Subcutaneous abdominal adipose tissue (tissue), 5 donors: ENCODE results near the gene AKAP6.

Source experiments
- H3K27ac ChIP-seq: one replicate; pipeline ENCODE4 v1.7.0; 2013; ENCODE audit warnings: low read depth, mild to moderate bottlenecking, inconsistent platforms, low read length, moderate library complexity
- H3K27me3 ChIP-seq, 5 donors: one replicate each; pipeline ENCODE4 v1.7.0; 2013; ENCODE audit warnings: low read length in 5 of 5, inconsistent platforms in 1 of 5; ENCODE audit not compliant: control insufficient read depth in 5 of 5, insufficient read depth in 4 of 5
- H3K36me3 ChIP-seq, 5 donors: one replicate each; pipeline ENCODE4 v1.7.0; 2013; ENCODE audit warnings: low read length in 5 of 5; ENCODE audit not compliant: control insufficient read depth in 5 of 5, insufficient read depth in 5 of 5
- H3K4me1 ChIP-seq, 5 donors: one replicate each; pipeline ENCODE4 v1.7.0; 2013; ENCODE audit warnings: low read length in 5 of 5, mild to moderate bottlenecking in 3 of 5, moderate library complexity in 1 of 5; ENCODE audit not compliant: control insufficient read depth in 5 of 5, insufficient read depth in 5 of 5
- H3K4me3 ChIP-seq, 5 donors: one replicate each; pipeline ENCODE4 v1.7.0; 2013; ENCODE audit warnings: low read length in 5 of 5, low read depth in 1 of 5
- H3K9ac ChIP-seq, 5 donors: one replicate each; pipeline ENCODE4 v1.7.0; 2013; ENCODE audit warnings: low read length in 5 of 5, mild to moderate bottlenecking in 4 of 5, moderate library complexity in 3 of 5
- H3K9me3 ChIP-seq, 5 donors: one replicate each; pipeline ENCODE4 v1.7.0; 2013; ENCODE audit warnings: low read length in 5 of 5; ENCODE audit not compliant: control insufficient read depth in 5 of 5
- donor health status: healthy.
- donor health status: healthy.
- donor health status: healthy.
- donor health status: healthy.
- donor health status: healthy.

AKAP6 gene

GRCh38 chr14:32494609-32495434 lies 165.7 kb downstream of the AKAP6 start:
- Histone ChIP-seq H3K4me1 (no peaks in the 10 kb centered on the region), H3K9me3 (no peaks in the 10 kb centered on the region), H3K27ac (no peak overlapping the region), H3K36me3 (no peaks in the 10 kb centered on the region), H3K27me3 (no peaks in the 10 kb centered on the region), H3K4me3 (no peak overlapping the region), H3K9ac (no peak overlapping the region)

GRCh38 chr14:32495435-32495734 lies 166.3 kb downstream of the AKAP6 start:
- H3K9ac ChIP-seq, result no peak overlapping the region
- H3K9me3 ChIP-seq, result no peaks in the 10 kb centered on the region
- no peak overlapping the region for H3K4me3 ChIP-seq
- H3K4me1 ChIP-seq, result no peaks in the 10 kb centered on the region
- H3K27me3 ChIP-seq, result no peaks in the 10 kb centered on the region
- H3K27ac ChIP-seq, result no peak overlapping the region
- no peaks in the 10 kb centered on the region for H3K36me3 ChIP-seq

- H3K27ac ChIP-seq, result no peak overlapping the region
- no peak overlapping the region for H3K4me3 ChIP-seq
- H3K9me3 ChIP-seq, result no peaks in the 10 kb centered on the region
- no peaks in the 10 kb centered on the region for H3K4me1 ChIP-seq
- no peaks in the 10 kb centered on the region for H3K27me3 ChIP-seq
- no peak overlapping the region for H3K9ac ChIP-seq
- no peaks in the 10 kb centered on the region for H3K36me3 ChIP-seq
Measured at GRCh38 chr14:32497248-32497647, 168.2 kb downstream of the AKAP6 start.

- H3K36me3 ChIP-seq, result no peaks in the 10 kb centered on the region
- peaks cover 0 to 9% (median 3%) of the 10 kb centered on the region in 5 donors for H3K4me1 ChIP-seq
- no peaks in the 10 kb centered on the region for H3K27me3 ChIP-seq
- no peak overlapping the region for H3K27ac ChIP-seq
- H3K9ac ChIP-seq, result no peak overlapping the region
- H3K9me3 ChIP-seq, result no peaks in the 10 kb centered on the region
- H3K4me3 ChIP-seq, result no peak overlapping the region
Measured at GRCh38 chr14:32507029-32507984, 178.2 kb downstream of the AKAP6 start.

- H3K4me1 ChIP-seq, result peaks cover 0 to 12% (median 3%) of the 10 kb centered on the region in 5 donors
- no peaks in the 10 kb centered on the region for H3K27me3 ChIP-seq
- no peaks in the 10 kb centered on the region for H3K9me3 ChIP-seq
- H3K27ac ChIP-seq, result no peak overlapping the region
- no peak overlapping the region for H3K4me3 ChIP-seq
- H3K36me3 ChIP-seq, result no peaks in the 10 kb centered on the region
- no peak overlapping the region for H3K9ac ChIP-seq
Measured at GRCh38 chr14:32508281-32508680, 179.2 kb downstream of the AKAP6 start.

- peak overlapping the region in 1 of 5 donors; percentile 23 for H3K9ac ChIP-seq
- H3K9me3 ChIP-seq, result no peaks in the 10 kb centered on the region
Measured at GRCh38 chr14:32509632-32510187, 180.6 kb downstream of the AKAP6 start.

GRCh38 chr14:32510815-32511214 lies 181.7 kb downstream of the AKAP6 start:
- Histone ChIP-seq H3K9me3 (no peaks in the 10 kb centered on the region), H3K36me3 (no peaks in the 10 kb centered on the region), H3K27me3 (no peaks in the 10 kb centered on the region), H3K27ac (no peak overlapping the region), H3K9ac (no peak overlapping the region), H3K4me3 (no peak overlapping the region), H3K4me1 (peaks cover 0 to 12% (median 3%) of the 10 kb centered on the region in 5 donors)

More at GRCh38 chr14:32509632-32510187, 180.6 kb downstream of the AKAP6 start:
- H3K27ac ChIP-seq, result no peak overlapping the region
- H3K4me1 ChIP-seq, result peaks cover 0 to 12% (median 3%) of the 10 kb centered on the region in 5 donors
- H3K36me3 ChIP-seq, result no peaks in the 10 kb centered on the region
- H3K4me3 ChIP-seq, result peak overlapping the region in 3 of 5 donors; percentile 11 to 33 (median 25)
- H3K27me3 ChIP-seq, result no peaks in the 10 kb centered on the region

GRCh38 chr14:32512348-32512747 lies 183.2 kb downstream of the AKAP6 start:
- H3K27ac ChIP-seq, result no peak overlapping the region
- peaks cover 0 to 12% (median 3%) of the 10 kb centered on the region in 5 donors for H3K4me1 ChIP-seq
- H3K4me3 ChIP-seq, result no peak overlapping the region
- no peaks in the 10 kb centered on the region for H3K36me3 ChIP-seq
- no peaks in the 10 kb centered on the region for H3K27me3 ChIP-seq
- no peak overlapping the region for H3K9ac ChIP-seq
- no peaks in the 10 kb centered on the region for H3K9me3 ChIP-seq

- H3K27me3 ChIP-seq, result no peaks in the 10 kb centered on the region
- no peak overlapping the region for H3K9ac ChIP-seq
- no peak overlapping the region for H3K27ac ChIP-seq
- H3K36me3 ChIP-seq, result no peaks in the 10 kb centered on the region
- peaks cover 0 to 12% (median 3%) of the 10 kb centered on the region in 5 donors for H3K4me1 ChIP-seq
- H3K9me3 ChIP-seq, result no peaks in the 10 kb centered on the region
- no peak overlapping the region for H3K4me3 ChIP-seq
Measured at GRCh38 chr14:32512813-32513212, 183.7 kb downstream of the AKAP6 start.
